Lung (tissue), 12 donors: ENCODE results near the gene PIK3R2. TPM values are rescaled to one million over a fixed set of nuclear protein-coding genes. Genes with fewer than 3 reads are reported as not detected.
"Not testable (repeated sequence)": the region's sequence is repeated elsewhere in the genome, so short reads cannot be mapped to it uniquely, and the experiment has no call there.

Experiments used
- ATAC-seq: fragments of 200-7000 bp; cut with Tn5 transposase; one replicate; pipeline ENCODE4 v1.9.1; 2020; ENCODE audit warnings: moderate number of reproducible peaks; ENCODE audit not compliant: insufficient read depth, low FRiP score
- DNase-seq, 3 donors: peaks; one replicate each; pipeline ENCODE4 v3.0.0-alpha.2; 2013 to 2017
- H3K27ac ChIP-seq, 2 donors: one replicate each; pipeline ENCODE4 v1.5.1; 2013; ENCODE audit warnings: mild to moderate bottlenecking in 2 of 2, moderate library complexity in 2 of 2, control low read depth in 1 of 2, inconsistent platforms in 1 of 2, low read depth in 1 of 2, low read length in 1 of 2
- H3K27me3 ChIP-seq, 3 donors: one replicate each; pipeline ENCODE4 v1.5.1; 2013; ENCODE audit warnings: low read length in 2 of 3; ENCODE audit not compliant: control insufficient read depth in 3 of 3, insufficient read depth in 3 of 3
- H3K36me3 ChIP-seq, 4 donors: one replicate each; pipeline ENCODE4 v1.5.1; 2013; ENCODE audit warnings: low read length in 4 of 4, mild to moderate bottlenecking in 1 of 4, moderate library complexity in 1 of 4; ENCODE audit not compliant: control insufficient read depth in 4 of 4, insufficient read depth in 4 of 4
- H3K4me1 ChIP-seq, 5 donors: one replicate each; pipeline ENCODE4 v1.5.1; 2013; ENCODE audit warnings: low read length in 5 of 5, mild to moderate bottlenecking in 2 of 5, moderate library complexity in 1 of 5; ENCODE audit not compliant: control insufficient read depth in 5 of 5, insufficient read depth in 5 of 5
- H3K4me3 ChIP-seq: one replicate; pipeline ENCODE4 v1.5.1; 2013; ENCODE audit warnings: mild to moderate bottlenecking, control low read depth, moderate library complexity
- H3K9ac ChIP-seq, 2 donors: one replicate each; pipeline ENCODE4 v1.5.1; 2013; ENCODE audit warnings: low read length in 2 of 2, control low read depth in 1 of 2; ENCODE audit not compliant: insufficient read depth in 1 of 2
- H3K9me3 ChIP-seq, 4 donors: one replicate each; pipeline ENCODE4 v1.5.1; 2013; ENCODE audit warnings: low read length in 3 of 4, mild to moderate bottlenecking in 1 of 4, moderate library complexity in 1 of 4; ENCODE audit not compliant: control insufficient read depth in 4 of 4, insufficient read depth in 3 of 4
- WGBS, 2 donors: extraction: QIAGEN DNeasy Blood & Tissue Kit; methylation state at CpG; one replicate each; pipeline ENCODE4 v1.1.7; 2013; 5-methylcytosine and 5-hydroxymethylcytosine counted together
- polyA plus RNA-seq, 2 donors: library from polyadenylated mRNA; stranded (reverse); fragments of 200-250 nt; gene quantifications; one replicate each; pipeline ENCODE4 v1.2.1, GENCODE V29; 2013
- total RNA-seq, 2 donors: library from RNA; depleted of rRNA in 1 of 2; stranded (reverse); fragments of >200 nt in 1 of 2; gene quantifications; one replicate each; pipeline ENCODE4 v1.2.1, GENCODE V29; 2014 to 2021
- TF ChIP-seq, protein P1 (sequence below): IDR thresholded peaks from 2 replicates; pipeline ENCODE4 v1.5.1; 2012; ENCODE audit warnings: mild to moderate bottlenecking; ENCODE audit errors: control extremely low read depth, extremely low read depth
- donor health status: control.
- donor health status: control.
- donor health status: Bipolar disorder and iron deficiency.
- donor health status: healthy.
- donor health status: DM: yes; HTN: yes; CAD: no.

The PIK3R2 gene
- total and polyA plus RNA-seq, 4 donors: 7.0 to 36.2 (median 20.4) TPM

DNA sequence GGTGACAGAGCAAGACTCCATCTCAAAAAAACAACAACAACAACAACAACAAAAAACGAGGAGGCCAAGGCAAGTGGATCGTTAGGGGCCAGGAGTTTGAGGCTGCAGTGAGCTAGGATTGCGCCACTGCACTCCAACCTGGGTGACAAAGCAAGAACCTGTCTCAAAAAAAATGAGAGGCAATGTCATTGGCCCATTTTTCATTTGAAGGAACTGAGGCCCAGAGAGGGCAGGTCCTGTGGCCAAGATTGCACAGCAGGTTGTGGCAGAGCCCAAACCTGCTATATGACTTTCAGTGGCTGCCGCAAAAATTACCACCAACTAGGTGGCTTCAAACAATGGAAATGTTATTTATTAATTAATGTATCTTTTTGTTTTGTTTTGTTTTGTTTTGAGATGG lies 5.5 kb downstream of the PIK3R2 start:
- Histone ChIP-seq H3K9me3 (no peaks in the 10 kb centered on the region), H3K27me3 (no peaks in the 10 kb centered on the region), H3K27ac (no peak overlapping the region), H3K36me3 (peaks cover 0 to 36% (median 18%) of the 10 kb centered on the region in 4 donors), H3K9ac (no peak overlapping the region), H3K4me1 (peaks cover 0 to 35% (median 19%) of the 10 kb centered on the region in 5 donors), H3K4me3 (no peak overlapping the region)
- WGBS, 2 donors: 60 to 71% methylated on average over 4 of the region's 4 CpGs
- TF ChIP-seq, protein P1, sequence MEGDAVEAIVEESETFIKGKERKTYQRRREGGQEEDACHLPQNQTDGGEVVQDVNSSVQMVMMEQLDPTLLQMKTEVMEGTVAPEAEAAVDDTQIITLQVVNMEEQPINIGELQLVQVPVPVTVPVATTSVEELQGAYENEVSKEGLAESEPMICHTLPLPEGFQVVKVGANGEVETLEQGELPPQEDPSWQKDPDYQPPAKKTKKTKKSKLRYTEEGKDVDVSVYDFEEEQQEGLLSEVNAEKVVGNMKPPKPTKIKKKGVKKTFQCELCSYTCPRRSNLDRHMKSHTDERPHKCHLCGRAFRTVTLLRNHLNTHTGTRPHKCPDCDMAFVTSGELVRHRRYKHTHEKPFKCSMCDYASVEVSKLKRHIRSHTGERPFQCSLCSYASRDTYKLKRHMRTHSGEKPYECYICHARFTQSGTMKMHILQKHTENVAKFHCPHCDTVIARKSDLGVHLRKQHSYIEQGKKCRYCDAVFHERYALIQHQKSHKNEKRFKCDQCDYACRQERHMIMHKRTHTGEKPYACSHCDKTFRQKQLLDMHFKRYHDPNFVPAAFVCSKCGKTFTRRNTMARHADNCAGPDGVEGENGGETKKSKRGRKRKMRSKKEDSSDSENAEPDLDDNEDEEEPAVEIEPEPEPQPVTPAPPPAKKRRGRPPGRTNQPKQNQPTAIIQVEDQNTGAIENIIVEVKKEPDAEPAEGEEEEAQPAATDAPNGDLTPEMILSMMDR: no peak
- ATAC-seq (no peak), DNase-seq (no peak)

DNA sequence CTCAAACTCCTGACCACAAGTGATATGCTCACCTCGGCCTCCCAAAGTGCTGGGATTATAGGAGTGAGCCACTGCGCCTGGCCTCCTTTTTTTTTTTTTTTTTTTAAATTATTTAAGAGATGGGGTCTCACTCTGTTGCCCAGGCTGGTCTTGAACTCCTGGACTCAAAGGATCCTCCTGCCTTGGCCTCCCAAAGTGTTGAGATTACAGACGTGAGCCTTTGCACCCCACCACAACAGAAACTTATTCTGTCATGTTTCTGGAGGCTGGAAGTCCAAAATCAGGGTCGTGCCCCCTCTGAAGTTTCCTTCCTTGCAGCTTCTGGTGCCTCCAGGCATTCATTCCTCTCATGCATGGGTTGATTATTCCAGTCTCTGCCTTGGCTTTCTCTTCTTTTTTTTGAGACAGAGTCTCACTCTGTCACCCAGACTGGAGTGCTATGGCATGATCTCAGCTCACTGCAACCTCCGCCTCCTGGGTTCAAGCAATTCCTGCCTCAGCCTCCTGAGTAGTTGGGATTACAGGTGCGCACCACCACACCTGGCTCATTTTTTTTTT lies 6.2 kb downstream of the PIK3R2 start:
- H3K9ac ChIP-seq, H3K9me3 ChIP-seq, H3K27ac ChIP-seq, H3K27me3 ChIP-seq, DNase-seq, ATAC-seq, H3K4me3 ChIP-seq: not testable (repeated sequence)
- Histone ChIP-seq H3K36me3 (peaks cover 0 to 38% (median 20%) of the 10 kb centered on the region in 4 donors), H3K4me1 (peaks cover 0 to 29% (median 19%) of the 10 kb centered on the region in 5 donors)
- 93% methylated on average over 5 to 6 of the region's 6 CpGs for WGBS, 2 donors

DNA sequence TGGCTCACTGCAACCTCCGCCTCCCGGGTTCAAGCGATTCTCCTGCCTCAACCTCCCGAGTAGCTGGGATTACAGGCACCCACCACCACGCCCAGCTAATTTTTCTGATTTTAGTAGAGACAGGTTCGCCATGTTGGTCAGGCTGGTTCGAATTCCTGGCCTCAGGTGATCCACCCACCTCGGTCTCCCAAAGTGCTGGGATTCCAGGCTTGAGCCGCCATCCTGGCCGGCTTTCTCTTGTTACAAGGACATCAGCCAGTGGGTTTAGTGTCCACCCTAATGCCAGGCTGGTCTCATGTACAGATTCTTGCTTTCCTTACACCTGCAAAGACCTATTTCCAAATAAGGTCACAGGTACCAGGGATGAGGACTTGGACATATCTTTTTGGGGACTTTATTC lies 6.8 kb downstream of the PIK3R2 start:
- TF ChIP-seq, protein P1: no peak
- 95 to 97% methylated on average over 10 of the region's 10 CpGs for WGBS, 2 donors
- ATAC-seq: no peak

DNA sequence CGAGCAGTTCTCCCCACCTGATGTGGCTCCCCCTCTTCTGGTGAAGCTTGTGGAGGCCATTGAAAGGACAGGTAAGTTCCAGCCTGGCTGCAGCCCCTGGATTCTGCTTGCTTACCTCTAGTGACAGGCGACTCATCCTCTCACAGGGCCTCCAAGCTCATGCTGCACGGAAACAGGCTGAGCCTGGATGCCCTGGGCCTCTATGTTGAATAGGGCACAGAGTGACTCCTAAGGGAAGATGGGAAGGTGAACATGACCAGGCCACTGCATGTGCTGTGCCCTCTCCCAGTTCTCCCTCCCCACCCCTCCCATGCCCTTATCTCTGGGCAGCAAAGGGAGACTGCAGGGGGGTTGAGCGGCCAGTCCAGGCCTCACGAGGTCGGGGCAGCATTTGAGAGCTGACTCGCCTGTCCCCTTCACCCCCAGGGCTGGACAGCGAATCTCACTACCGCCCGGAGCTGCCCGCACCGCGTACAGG lies 7.6 kb downstream of the PIK3R2 start:
- peaks cover 2 to 38% (median 24%) of the 10 kb centered on the region in 4 donors for H3K36me3 ChIP-seq
- H3K4me3 ChIP-seq: no peak overlapping the region
- H3K9ac ChIP-seq: no peak overlapping the region
- ATAC-seq: no peak
- 67 to 81% methylated on average over 13 of the region's 13 CpGs for WGBS, 2 donors
- no peak for DNase-seq
- TF ChIP-seq, protein P1: no peak
- H3K27me3 ChIP-seq: no peaks in the 10 kb centered on the region
- H3K9me3 ChIP-seq: no peaks in the 10 kb centered on the region
- peaks cover 0 to 25% (median 18%) of the 10 kb centered on the region in 5 donors for H3K4me1 ChIP-seq
- peak overlapping the region; percentile 14 to 42 for H3K27ac ChIP-seq

More for the DNA sequence above, 6.8 kb downstream of the PIK3R2 start:
- no peak overlapping the region for H3K27ac ChIP-seq
- peaks cover 0 to 25% (median 18%) of the 10 kb centered on the region in 5 donors for H3K4me1 ChIP-seq
- no peaks in the 10 kb centered on the region for H3K27me3 ChIP-seq
- no peak for DNase-seq
- H3K36me3 ChIP-seq: peaks cover 0 to 38% (median 22%) of the 10 kb centered on the region in 4 donors
- no peak overlapping the region for H3K9ac ChIP-seq
- H3K4me3 ChIP-seq: no peak overlapping the region
- H3K9me3 ChIP-seq: no peaks in the 10 kb centered on the region
